GM18907 (cell line): ENCODE data around the gene ATG2A.

Source experiments
- ATAC-seq: cut with Tn5 transposase; IDR thresholded peaks from one replicate; pipeline ENCODE4 v1.9.1; 2021; ENCODE audit warnings: mild to moderate bottlenecking, moderate library complexity; ENCODE audit not compliant: unreplicated experiment

Gene ATG2A

DNA sequence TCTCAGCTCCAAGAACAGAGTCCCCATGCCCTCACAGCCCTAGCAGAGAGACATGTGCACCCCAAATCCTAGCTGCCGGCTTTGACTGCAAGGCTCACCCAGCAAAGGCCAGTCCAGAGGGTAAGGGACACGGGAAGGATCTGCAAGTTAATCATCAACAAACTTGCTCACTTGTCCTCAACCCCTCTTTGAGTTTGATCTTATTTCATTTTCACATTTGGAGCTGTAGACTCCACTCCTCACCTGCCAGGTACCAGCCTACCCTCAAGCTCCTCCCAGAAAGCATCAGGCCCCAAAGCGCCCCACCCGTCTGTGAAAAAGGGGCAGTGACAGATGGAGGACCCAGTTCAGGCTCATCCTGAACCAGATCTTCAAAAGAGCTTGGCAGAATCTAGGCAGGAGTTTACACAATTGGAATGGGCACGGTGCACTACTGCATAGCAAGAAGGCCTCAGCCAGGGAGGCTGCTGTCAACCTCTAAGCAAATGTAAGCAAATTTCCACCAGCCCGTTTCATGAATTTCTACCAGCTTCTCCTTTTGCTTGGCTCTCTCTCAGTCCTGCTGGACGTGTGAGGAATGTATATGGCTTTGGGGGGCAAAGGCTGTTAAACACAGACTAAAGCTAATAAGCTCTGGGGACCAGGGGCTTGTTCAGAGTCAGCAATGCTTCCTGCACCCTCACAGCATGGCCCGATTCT, 44.1 kb downstream of the ATG2A start:
- no peak for ATAC-seq

DNA sequence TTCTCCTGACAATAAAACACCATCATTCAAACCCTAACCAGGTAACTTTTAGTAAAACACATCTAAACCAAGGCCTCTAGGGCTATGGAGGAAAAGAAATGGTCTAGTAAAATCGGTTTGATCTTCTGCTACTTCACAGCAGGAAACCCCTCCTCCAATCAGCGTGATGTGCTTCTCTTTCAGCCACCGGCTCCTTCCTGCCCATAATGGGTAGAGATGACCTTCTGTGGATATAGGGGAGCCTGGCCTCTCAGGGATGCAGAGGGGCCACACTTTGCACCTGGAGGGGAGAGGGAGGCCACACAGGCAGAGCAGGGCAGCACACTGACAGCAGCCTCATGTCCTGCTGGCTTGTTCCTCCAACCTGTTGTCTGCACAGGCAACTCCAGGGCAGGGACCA, 45.5 kb downstream of the ATG2A start:
- no peak for ATAC-seq

DNA sequence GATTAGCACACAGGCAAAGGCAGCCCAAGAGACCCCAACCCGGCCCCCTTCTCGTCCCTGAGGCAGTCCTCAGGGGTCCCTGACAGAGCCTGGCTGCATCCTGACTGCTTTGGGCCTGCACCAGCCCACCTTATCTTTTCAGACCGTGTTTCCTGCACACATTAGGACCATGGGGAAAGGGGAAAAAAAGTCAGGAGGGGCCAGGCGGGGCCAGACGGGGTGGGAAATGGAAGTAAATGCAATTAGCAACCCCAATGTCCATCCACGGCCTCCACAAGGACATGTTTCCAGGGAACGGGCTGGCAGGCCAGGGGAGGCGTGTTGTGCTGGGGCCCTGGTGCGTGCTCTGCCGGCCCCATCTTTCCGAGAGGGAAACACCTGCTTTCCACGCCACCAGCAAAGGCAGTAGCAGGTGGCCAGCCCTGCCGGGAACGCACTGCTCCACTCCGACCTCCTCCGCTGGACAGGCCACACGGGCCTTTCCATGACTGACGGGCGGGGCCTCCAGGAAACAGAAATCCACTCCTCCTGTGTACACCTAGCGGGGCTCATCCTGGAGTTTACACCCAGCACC, 46.0 kb downstream of the ATG2A start:
- ATAC-seq = no peak

DNA sequence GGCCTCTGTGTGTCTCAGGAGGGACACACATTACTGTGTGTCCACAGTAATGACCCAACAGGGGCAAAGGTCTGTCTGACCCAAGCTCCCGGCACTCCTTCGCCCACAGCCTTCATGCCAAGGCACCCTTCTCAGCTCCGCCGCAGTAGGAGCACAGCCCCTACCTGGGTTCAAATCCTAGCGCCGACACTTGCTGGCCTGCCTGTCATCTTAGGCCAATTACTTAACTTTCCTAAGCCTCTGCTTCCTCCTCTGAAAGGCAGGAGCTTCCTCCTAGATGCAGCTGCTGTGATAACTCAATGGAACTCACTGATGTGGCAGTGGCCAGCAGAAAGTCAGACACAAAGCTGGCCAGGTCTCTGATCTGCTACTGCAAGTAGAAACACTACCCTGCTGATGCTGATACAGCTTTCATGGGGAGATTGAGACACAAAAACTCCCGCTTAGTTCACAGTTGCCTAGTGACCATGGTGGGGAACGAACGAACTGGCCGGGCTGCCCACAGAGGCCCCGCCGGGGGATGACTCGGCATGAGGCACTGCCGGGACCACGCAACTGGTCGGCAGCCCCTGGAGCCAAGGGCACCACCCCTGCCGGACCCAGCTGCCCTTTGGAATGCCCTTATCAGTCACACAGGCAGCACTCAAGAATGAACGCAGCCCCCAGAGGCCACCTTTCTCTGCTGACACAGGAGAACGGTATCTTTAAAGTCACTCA, 46.7 kb downstream of the ATG2A start:
- ATAC-seq = no peak

DNA sequence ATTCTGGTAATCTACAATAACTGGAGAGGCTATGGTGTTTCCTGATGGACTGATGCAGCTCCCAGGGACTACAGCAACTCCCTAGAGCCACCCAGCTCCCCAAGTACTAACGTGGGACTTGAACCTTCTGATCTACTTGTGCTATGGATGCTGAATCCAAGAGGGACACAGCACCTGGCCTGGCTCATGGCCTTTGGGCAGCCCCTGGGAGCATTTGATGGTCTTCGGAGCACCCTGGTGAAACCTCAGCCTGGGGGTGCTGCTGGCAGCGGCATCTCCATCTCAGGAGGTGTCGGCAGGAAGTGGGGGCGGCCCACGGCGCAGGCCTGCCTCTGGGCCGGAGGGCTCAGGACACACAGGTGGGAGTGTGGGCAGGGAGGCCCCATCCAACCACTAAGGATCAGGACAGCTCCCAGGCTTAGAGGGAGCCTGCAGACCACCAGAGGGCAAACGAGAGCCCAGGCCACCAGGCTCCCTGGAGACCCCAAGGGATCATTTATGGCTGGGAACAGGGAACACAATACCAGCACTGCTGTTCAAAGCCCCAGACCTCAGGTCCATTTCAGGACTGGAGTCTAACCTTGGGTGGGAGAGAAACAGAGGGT, 47.3 kb downstream of the ATG2A start:
- no peak for ATAC-seq

DNA sequence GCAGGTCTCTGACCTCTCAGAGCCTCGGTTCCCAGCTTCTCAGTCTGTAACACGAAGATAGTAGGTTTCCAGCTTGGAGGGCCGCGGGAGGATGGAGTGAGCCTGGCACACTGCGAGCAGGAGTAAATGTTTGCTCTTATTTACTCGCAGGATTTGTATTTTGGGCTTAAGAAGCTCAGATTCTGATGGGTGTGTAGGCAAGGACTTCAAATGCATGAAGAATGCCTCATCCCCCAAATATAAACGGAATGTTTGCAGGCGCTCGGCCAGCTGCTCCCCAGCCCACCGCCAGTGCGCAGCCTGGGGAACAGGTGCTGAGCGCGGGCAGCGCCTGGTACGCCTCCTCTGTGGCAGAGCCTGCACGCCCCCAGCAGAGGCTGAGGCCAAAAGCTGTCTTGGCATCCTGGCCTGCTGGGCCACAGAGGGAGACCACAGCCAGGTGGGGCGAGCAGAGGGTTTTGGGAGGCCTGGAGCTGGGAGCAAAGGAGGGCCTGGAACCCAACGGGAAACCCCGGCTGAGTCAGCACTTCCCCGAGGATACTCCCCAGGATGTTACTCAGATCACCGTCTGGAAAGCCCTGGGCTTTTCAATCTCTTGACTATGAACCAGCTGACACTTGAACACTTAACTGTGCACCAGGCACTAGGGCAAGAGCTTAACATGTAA, 48.0 kb downstream of the ATG2A start:
- ATAC-seq = no peak

DNA sequence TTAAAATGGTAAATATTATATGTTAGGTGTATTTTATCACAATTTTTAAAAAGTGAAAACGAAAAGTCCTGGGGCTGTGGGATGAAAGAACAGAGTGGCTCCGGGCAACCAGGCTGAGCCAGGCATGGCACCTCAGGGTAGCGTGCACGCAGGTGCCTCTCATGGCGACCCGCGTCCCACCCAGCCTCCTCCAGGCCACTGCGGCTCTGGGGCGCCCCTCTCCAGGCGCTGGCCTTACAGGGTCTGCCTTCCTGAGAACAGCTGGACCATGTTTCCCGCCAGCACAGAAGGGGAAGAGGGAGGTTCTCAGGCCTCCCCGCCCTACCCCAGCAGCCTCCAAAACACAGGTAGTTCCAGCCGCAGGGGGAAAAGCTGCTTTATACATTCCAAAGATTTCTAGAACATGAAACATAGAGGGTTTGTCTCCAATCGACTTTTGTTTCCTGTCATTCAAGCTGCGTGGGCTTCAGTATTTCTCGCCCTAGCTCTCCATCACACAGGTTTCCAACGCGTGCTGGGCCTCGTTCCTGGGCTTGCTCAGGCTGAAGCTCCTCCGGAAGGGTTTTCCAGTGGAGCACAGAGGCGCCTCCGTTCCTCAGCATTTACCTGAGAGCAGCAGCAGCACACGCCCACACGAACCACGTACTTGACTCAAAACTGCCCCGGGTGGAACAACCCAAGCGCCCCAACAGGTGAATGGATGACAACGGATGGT, 49.1 kb downstream of the ATG2A start:
- no peak for ATAC-seq

DNA sequence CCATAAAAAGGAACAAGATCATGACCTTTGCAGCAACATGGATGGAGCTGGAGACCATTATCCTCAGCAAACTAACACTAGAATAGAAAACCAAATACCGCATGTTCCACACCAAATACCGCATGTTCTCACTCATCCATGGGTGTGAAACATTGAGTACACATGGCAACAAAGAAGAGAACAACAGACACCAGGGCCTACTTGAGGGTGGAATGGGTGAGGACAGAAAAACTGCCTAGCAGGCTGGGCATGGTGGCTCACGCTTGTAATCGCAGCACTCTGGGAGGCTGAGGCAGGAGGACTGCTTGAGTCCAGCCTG, 50.9 kb downstream of the ATG2A start:
- peak; percentile 3 for ATAC-seq

DNA sequence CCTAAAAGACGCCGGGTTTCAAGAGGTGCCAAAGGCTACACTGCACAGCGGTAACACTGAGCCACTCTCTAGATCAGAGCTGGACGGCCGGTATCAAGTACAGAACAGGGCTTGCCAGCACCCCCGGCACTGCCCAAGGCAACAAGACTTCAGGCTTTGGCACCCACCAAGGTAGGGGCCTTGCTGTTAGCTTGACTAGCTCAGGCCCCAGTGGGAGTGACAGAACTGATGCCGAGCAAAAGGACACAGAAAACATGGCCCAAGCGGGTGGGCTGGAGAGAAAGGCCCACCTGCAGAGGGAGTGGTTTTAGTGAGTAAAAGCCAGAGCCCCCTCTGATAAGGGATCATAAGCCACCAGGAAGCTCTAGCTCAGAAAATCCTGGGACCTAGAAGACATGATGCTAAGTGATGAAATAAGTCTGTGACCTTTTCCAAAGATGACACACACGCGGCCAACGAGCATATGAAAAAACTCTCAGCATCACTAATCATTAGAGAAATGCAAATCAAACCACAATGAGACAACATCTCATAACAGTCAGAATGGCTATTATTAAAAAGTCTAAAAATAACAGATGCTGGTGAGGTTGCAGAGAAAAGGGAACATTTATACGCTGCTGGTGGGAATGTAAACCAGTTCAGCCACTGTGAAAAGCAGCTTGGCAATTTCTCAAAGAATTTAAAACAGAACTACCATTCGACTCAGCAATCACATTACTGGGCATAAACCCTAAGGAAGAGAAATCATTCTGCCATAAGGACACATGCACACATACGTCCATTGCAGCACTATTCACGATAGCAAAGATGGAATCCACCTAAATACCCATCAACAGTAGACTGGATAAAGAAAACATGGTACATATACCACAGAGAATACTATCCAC, 51.5 kb downstream of the ATG2A start:
- peak; percentile 49 for ATAC-seq

DNA sequence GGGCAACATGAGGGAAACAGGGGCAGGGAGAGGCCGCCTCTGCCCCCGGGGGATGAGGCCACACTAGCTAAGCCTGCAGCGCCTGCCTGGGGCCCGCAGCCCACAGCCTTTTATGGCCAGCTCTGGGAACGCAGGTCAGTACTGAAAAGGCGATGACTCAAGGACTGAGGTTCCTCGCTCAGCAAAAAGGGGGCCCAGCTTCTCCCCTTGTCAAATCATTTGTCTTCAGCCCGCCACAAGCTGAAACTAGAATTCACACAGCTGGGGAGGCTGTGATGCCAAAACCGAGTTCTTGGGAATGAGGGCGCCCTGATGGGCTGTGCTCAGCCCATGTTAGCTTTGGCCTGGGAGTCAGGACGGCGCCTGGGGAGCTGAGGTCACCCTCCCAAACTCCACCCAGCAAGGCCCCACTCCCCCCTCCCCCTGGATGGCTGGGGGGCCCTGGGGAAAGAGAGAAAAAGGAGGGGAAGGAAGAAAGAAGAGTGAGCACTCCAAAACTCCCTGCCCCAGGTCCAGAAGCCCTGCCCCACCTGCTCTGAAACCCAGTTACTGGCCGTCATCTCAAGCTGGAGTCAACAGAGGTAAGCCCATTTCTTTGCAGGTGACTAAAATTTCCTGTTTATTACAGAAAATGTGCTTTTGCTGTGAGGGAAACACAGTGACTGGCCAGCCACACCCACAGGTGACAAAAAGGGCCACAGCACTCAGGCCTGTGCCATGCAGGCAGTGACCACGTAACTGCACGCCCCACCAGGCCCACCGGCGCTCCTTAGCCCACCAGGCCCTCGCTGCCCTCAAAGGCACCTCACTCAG, 52.3 kb downstream of the ATG2A start:
- ATAC-seq = peak; percentile 20

DNA sequence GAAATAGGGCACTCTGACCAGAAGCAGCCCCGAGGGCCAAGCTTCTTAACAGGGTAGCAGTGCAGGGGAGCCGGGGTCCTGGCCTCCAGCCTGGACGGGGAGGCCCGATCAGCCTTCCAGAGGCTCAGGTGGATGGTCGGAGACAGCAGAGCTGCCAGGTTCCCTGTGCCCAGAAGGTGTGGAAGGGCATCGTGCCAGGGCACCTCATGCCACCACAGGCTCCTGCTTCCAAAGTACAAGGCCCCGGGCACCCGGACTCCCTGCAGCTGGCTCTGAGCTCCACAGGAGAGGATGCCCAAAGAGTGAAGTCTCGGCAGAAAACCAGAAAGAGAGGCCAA, 52.9 kb downstream of the ATG2A start:
- ATAC-seq = no peak

DNA sequence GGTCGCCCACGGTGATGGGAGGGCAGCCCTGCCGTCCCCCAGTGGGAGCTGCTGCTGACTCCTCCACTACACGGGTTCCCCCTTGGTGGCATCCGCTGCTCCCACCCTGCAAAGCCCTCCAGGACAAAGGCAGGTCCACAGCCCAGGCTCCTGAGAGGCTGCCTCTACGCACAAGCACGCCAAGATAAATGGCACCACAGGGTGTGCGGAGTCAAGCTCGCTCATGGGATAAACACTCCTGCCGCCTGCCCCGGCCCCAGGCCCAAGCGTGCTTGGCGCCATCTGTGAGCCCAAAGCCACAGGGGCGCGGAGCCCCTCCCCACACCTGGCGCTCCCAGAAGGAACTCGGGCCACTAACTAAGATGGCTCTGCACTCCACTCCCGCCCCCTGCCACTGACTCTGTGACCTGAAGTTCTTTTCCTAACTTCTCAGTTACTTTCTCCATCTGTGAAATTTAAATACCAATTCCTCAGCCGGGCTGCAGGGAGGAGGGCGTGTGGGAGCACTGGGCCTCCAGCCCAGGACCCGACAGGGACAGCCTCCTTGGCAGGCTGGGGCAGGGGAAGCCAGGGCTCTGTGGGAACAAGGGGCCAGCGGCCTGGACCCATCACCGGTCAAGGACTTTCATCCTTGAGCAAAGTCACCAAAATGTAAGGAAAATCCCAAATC, 53.5 kb downstream of the ATG2A start:
- no peak for ATAC-seq

DNA sequence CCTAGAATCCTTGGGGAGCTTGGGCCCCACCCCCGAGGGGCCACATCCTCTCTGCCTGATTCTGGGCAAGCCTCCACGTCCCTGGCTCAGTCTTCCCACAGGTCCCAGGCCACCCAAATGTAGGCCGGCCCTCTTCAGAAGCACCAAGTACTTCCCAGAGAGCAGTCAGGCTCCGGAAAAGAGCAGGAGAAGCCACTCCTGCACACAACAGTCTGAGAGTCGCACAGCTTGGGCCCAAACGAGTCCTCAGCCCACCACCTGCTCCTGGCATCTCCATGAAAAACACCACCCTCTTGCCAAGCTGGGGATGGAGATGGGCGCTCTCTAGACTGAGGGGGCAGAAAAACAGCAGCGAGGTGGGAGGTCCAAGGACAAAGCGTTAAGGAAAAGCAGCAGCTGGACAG, 54.0 kb downstream of the ATG2A start:
- no peak for ATAC-seq

DNA sequence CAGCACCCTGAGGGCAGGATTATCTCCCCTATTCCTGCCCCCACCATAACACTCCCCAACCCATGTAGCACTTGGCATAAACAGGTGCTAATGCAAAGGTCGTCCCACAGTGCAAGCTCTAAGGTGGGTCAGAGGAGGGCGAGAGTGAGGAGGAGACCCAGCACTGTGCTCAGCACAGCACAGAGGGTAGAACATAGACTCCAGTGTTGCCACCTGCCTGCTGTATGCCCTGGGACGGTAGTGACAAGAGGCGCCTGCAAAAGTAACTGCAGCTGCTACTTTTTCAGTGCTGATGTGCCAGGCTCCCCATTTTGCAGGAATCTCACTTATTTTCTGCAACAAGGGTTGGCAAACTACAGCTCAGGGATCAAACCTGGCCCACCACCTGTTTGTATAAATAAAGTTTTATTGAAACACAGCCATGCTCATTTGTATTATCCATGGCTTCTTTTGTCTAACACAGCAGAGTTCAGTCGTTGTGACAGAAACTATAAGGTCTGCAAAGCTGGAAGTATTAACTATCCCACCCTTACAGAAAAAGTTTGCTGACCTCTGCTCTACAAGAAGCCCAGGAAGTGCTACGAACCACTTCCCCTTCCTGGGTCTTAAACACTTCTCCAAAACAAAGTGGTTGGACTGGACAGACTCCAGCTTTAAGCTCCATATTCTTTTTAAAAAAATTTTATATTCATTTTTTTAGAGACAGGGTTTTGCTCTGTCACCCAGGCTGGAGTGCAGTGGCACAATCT, 55.6 kb downstream of the ATG2A start:
- no peak for ATAC-seq

DNA sequence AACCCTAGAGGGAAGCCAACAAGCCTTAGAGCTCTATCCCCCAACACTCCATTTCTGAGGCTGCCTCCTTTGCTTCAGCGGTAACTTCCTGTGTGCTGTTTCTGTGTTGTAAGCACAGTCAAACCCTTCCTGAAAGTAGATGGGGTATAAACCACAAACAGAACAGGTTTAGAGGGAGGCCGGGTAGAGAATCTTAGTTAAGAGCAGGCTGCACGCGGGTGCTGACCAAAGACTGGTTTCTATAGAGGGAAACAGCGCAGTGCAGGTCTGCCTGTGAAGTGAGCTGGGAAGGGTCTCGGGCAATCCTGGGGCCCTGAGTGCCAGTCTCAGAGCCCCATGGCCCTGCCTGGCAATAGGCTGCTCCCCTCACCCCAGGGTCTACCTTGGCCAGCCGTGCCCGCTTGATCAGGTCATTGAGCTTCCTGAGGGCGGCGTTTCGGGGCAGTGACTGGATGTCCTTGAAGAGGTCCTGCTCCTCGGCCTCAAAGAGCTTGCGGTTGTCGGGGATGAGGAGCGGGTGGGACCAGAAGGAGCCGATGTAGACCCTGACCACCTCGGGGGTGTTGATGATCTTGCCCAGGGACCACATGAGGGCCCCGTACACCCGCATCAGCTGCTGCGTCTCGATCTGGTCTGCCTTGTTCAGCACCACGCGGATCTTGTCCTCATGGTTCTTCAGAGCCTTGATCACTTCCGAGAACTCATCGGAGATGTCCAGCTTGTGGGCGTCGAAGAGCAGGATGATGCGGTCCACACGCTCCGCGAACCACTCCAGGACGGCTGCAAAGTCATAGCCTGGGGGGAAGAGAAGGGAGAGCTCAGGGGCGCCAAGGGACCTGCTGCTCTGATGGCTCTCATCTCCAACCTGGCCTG, 57.2 kb downstream of the ATG2A start:
- peak; percentile 73 for ATAC-seq

DNA sequence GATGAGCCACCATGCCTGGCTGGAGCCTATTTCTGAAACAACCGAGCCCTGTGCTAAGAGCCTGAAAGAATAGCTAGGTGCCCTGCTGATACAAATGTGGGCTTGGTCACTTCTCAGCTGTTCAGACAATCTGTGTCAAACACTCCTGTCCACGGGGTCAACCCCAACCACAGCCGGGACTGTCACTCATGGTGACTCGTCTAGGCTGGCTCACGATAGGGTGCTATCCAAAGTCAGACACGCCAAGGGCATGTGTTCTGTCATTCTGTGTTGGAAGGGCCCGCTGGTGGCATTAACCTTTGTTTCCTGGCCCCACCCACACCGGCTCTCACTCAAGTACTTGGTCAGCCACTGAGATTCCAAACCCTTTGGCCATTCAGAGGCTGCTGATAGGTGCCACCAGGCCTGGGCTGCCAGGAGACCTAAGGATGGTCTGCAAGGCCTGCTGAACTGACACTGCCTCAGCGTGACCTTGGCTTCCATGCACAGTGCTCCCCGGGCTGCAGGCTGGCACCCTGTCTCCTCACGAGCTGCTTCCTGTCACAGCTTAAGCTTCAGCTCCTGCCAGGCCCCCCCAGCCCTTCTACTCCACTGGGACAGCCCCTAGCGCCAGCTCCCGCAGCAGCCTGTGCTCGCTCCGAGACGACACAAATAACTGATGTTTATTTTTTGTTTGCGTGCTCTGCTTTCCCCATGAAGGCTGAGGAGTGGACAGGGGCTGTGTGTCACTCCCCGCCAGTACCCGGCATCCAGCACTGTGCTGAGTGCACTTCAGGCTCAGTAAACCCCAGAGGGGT, 58.3 kb downstream of the ATG2A start:
- ATAC-seq = peak; percentile 26
